ENCODE measurements around the gene LGR6.

- TF ChIP-seq POLR2A (IDR thresholded peaks at IDR 0.05) (no peak), CTCF (IDR thresholded peaks at IDR 0.05) (no peak)
Observed at GRCh38 chr1:202208351-202208857, 14.8 kb downstream of the LGR6 start.

All from Peyer's patch (tissue), 4 donors.